ENCODE measurements around the gene DNAJC27.

Gene DNAJC27

DNA sequence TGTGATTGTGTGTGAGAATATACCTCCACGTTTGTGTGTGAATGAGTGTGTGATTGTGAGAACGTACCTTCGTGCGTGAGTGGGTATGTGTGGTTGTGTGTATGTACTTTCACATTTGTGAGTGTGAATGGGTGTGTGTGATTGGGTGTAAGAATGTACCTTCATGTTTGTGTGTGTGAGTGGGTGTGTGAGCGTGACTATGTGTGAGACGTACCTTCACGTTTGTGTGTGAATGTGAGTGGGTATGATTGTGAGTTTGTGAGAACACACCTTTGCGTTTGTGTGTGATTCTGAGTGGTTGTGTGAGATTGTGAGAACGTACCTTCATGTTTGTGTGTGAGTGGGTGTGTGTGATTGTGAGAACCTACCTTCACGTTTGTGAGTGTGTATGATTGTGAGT is 45.9 kb downstream of the DNAJC27 start:
- DNase-seq (ENCODE audit: low read depth) = no peak

DNA sequence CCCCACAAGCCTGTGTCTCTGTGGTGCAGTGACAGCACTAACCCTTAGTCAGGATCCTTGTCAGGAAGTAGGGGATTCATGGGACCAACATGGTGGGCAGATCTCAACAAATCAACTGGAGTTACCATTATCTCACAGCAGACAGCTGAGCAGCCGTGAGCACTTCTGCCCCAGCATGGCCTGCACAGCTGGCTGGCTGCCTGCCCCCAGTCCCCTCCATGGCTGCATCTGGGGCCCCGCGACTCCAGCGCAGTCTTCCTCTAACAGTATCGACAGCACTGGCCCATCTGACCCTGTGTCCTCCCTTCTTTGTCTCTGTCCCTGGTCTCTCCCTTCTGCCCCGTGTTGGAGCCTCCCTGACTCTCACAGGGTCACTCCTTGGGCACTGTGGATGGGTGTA is 47.0 kb downstream of the DNAJC27 start:
- no peak for DNase-seq (ENCODE audit: low read depth)

DNA sequence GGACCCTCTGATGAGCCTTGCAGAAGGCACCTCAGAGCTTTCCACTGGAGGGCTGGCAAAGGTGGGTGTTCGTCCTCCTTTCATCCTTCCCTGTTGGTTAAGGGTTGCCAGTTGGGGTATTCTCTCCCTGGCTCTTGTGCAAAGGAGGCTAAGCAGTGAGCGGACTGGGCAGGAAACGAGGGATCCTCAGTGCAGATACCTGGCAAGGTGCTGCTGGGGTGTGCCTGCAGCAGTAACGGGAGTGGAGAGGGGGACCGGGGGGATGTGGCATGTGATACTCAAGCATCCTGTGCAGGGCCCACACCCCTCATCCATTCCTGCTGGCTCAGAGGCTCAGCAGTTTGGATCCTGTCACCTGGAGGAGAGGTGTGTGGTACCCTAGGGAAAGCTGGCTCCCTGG is 47.5 kb downstream of the DNAJC27 start:
- DNase-seq (ENCODE audit: low read depth) = no peak

DNA sequence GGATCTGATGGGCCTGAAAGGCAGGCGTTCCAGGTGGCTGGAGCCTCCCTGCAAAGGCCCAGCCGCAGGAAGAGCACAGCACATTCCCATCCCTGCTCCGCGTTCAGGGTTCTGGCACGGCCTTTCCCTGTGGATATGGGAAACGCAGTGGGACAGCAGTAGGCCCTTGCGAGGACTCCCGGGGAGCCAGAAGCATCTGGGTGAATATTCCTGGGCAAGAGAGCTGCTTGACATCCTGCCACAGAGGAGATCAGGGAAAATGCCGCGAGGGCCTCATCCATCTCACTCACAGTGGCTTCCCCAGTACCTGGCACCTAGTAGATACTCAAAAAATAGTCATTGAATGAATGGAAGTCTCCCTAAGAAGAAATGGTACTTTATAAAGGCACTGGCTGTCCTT is 48.6 kb downstream of the DNAJC27 start:
- no peak for DNase-seq (ENCODE audit: low read depth)

DNA sequence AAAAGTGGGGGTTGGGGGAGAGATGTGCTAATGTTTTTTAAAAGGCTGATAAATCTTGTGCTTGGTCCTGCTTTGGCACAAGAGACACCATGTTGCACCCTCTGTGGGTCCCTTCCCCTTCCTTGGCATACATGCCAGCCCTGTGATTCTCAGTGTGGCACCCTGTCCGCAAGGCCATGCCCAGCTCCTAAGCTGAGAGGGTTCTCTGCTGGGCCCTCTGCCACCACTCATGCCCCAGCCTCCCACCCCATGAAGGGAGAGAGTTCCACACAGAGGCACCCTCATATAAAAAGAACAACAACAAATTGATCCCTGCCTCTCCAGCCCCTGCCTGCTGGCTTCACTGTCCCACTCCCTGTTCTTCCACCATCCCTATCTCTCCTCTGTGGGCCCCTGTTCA is 49.2 kb downstream of the DNAJC27 start:
- no peak for DNase-seq (ENCODE audit: low read depth)

DNA sequence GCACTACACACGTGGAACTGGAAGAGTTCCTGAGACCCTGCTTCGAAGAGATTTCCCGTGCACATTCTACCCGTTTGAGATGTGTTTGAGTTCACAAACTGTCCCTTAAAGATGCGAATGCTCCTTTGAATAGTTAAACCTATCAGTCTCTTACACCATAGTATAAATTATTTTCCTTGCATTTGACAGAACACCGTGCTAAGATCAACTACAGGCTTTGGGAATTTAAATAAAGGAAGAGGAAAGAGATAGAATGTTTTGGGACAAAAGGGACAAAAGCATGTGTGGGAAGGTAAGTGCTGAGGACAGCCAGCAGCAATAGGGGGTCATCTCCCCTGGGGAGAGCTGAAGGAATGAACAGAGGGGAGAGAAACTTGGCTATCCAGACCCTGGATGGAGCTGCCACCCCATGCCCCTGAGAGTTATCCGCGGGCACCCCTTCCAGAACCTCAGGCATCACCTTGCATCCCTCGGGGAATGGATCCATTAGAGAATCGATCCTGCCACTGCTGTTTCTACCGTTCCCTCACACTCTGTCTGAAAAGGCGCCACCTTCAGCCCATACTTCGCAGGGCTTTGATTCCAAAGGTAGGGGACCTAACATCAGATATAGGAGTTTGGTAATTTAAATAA is 50.8 kb downstream of the DNAJC27 start:
- no peak for DNase-seq (ENCODE audit: low read depth)

DNA sequence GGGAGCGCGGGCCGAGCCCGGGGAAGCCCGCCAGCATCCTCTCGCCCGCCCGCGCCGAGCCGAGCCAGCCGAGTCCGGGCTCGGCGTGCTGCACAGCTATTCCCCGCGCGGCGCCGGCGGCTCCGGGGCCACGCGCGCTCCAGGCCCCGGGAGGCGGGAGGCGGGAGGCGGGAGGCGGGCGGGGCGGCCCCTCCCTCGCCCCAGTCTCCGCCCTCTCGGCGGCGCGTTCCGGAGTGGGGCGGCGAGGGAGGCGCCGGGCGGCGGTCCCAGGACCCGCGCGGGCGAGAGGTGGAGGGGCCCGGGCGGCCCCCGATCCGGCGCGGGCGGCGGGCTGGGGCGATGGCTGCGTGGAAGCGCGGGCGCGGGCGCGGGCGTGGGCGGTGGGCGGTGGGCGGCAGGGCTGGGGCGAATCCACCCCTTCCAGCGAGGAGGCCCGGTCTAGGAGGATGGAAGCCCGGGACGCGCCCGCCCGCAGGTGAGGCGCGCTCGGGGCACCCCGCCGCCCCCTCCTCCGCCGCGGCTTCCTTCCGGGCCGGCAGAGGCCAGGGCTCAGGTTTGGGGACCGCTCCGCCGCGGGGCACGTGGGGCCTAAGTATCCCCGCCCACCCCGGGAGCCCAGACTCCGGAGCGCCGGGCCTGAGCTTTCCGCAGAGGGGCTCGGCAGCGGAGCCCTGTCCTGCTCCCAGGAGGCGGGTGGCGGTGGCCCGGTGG is 51.5 kb downstream of the DNAJC27 start, which contains the start of gene ADCY3:
Gene ADCY3, minus strand, starts transcription at position 140 of the 711 bp plus-strand sequence. CDS start 1,250 bp downstream, outside the sequence.
- DNase-seq (ENCODE audit: low read depth) = peak; percentile 51

DNA sequence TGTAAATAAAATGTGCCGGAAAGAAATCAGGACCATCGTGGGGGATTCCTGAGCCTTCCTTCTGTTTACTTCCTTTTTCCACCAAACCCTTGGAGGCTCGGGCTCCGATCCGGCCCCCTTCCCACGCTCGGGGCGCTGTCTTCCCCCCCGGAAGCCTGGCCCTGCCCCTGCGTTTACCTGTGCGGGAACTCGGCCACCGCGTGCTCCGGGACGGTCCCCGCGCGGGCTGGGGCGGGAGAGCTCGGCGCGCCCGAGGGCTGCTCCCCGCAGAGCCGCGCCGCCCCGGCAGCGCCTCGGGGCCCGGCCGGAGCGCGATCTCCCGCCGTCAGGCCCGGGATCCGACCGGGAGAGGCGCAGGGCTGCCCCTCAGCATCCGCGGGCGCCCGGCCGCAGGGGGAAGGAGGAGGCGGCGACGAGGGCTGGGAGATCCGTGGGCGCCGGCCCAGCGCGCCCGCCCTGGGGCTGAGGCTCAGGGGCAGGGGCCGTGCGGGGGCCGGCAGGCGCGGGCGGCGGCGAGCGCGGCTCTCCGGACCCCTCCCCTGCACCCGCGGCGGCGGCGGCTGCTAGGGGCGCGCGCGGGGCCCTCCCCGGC is 52.2 kb downstream of the DNAJC27 start:
- no peak for DNase-seq (ENCODE audit: low read depth)

DNA sequence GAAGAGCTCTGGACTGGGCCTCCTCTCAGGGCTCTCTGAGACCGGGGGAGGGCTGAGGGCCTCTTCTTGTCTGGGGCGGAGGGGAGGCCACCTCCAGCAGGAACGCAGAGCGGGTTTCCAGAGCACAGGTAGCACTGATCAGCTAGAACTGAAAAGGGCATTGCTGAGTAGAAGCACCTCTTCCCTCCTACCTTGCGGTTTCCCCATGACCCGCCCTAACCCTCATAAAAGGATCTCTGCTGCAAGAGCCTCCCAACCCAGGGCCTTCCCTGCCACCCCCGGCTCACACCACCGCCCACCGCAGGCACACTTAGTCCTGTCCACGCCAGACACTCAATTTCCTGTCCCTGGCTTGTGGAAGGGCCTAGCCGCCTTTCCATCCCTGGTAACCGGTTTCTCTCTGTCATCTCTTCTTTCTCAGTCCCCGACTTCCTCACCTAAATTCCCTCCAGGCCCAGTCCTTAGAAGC is 52.7 kb downstream of the DNAJC27 start:
- DNase-seq (ENCODE audit: low read depth) = peak; percentile 33

DNA sequence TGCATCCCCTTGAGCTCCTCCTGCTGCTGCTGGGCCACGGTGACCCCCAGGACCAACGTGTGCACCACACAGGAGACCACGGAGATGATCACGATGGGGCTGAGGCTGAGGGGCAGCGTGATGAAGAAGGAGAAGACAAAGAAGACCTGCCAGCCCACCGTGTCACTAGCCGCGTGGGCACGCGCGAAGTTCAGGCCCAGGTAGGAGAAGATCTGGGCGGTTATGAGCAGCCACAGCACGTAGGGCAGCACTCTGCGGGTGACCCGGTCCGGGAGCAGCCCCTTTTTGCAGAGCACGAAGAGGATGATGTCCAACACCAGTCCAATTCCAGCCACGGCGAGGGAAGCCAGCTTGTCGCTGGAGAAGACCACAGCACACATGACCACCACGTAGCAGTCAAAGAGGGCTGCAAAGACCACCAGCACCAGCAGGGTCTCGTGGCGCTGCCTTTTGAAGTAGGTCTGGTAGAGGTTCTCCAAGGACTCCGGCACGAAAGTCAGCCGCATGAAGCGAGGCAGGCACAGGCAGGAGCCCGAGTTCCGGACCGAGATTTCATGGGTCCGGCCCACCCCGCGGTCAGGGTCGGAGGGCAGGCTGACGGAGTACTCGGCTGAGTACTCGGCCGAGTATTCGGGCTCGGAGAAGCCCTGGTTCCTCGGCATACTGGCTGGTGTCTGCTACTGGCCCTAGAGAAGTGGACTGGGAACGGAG is 53.3 kb downstream of the DNAJC27 start:
- DNase-seq (ENCODE audit: low read depth) = no peak

DNA sequence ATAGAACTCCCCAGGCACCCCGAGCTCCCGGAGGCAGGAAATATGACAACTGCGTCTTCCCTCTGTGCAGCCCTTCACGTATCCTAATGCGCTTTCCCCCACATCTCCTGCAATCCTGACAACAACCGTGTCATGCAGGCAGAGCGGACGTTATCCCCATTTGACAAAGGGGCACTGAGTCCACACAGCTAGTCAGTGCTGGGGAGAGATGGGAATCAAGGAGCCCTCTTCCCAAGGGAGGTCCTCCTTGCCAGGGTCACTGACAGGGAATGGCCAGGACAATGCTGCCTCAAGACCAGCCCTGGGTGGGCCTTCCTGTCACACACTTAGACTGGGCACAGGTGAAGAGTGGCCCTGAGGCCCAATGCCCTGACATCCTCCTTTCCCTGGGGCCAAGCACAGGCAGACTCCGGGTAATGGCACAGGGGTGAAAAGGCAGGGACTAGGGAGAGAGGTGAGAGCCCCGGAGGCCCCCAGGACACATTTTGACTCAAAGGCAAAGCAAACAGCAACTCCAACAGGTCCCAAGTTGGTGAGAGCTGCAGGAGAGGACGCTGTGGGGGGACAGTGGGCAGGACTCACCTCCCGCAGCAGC is 53.9 kb downstream of the DNAJC27 start:
- DNase-seq (ENCODE audit: low read depth) = no peak

DNA sequence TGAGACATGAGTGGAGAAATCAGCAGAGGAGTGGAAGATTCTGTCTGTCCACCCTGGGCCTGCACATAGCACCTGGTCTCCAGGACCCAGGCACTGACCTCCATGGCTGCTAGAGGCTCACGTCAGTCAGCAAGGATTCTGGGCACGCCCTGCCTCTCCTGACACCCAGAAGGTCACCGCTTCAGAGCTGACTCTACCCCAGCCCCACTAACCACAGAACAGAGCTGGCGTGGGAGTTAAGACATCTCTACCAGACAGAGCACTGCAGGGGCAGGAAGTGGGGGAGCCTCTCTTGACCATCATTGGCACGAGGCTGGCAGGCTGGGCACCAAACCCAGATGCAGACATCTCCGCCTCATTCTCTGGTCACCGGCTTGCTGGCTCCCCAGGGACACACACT is 54.7 kb downstream of the DNAJC27 start:
- DNase-seq (ENCODE audit: low read depth) = no peak

DNA sequence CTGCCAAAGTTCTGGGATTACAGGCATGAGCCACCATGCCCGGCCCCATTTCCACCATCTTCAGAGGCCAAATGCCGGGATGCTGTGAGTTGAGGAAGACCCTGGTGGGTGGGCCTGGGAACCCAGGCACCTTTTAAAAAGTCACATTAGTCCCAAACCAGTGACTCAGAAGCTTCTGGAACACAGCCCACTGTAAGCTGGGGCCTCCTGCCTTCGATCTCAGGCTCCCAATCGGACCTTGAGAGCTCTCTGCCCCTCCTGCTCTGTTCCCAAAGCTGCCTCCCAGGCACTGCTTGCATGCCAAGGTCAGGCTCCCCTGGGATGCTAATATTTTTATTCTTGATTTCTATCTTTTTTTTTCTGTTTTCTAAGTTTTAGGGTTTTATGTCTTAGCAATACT is 56.0 kb downstream of the DNAJC27 start:
- DNase-seq (ENCODE audit: low read depth) = no peak

DNA sequence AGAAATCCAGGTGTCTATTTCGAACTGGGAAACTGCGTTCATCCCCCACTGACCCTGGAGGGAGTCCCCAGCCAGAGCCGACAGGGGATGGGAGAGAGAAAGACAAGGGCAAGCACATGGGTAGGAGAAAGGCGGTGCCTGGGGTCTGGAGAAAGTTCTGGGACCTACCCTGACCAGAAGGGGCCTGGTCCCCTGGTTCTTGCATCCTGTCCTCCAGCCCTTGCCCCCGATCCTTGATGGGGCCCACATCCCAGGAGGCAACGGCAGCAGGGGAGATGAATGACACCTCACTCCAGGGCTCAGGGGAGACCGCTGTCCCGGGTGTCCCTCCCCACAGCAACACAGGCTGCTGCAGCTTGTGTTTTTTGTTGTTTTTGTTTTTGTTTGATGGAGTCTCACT is 56.6 kb downstream of the DNAJC27 start:
- no peak for DNase-seq (ENCODE audit: low read depth)

DNA sequence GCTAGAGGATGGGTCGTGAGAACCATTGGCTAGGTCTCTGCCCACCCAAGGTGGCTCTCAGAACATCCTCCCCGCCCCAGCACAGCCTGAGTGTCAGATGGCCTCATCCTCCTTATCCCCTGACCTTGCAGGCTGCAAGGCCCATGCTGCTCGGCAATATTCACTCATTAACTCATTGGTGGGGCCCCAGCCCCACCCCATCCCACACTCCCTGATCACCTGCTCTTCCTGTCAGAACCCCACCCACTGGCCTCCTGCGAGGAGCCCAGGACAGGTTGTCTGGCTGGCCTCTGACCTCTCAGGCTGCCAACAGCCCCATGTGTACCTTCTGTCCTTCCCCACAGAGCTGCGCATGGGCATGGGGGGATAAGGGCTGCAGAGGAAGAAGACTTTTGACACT is 57.0 kb downstream of the DNAJC27 start:
- DNase-seq (ENCODE audit: low read depth) = no peak

DNA sequence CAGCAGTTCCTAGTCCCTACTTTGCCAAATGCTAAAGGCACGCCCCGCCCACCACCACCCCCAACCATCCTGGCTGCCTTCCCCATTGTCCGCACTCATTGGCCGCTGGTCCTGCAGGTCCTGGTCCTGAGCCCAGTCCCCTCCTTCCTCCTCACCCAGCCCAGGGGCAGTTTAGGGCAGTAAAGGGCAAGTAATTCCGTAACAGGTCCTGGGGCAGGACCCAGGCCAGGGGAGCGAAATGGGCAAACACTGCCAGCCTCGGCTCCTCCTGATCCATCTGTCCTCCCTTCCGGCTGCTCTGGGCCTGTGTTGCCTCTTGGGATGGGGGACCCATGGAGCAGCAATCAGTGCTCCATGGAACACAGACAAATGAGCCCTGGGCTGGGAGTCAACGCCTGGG is 57.8 kb downstream of the DNAJC27 start:
- no peak for DNase-seq (ENCODE audit: low read depth)

DNA sequence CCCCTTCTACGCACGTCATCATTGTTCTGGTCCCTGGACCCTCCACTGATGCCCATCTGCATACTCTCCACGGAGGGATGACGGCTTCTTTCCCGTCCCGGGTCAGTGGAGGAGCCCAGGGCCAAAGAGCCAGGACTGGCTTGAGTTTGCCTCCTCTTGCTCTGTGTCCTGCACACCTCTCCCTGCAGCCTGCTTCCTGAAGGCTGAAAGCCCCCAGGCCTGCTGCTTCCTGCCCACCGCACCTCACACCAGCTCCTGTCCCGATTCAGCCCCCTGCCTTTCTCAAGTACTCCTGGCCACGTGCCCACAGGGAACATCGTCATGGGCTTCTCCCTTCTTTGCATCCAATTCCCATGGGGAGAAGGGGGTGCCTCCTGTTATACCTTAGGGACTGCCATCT is 58.8 kb downstream of the DNAJC27 start:
- no peak for DNase-seq (ENCODE audit: low read depth)

DNA sequence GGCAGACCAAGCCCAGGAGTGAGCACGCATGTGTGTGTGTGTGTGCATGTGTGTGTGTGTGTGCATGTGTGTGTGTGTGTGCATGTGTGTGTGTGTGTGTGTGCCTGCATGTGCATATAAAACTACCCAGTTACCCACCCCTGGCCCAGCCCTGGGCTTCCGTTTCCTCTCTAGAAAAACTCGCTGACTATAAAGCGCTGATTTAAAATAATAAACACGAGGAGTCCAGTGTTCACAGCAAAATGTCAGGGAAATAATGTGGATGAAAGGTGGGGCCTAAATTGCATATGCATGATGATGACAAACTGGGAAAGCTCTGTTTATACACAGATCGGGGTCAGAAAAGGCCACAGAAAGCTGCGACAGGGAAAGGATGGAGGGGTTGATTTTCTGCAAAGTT is 59.2 kb downstream of the DNAJC27 start:
- DNase-seq (ENCODE audit: low read depth) = no peak

DNA sequence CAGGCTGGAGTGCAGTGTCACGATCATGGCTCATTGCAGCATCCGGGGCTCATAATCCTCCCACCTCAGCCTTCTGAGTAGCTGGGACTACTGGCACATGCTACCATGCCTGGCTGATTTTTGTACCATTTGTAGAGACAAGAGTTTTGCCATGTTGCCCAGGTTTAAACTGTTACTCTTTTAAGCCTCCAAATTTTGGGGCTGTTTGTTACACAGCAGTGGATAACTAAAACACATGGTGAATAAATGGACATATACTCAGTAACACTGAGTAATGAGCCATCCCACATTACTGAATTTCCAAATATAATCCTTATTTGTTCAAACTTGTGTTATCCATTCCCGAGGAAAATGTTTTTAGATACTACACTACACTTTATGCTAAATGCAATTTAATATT is 61.5 kb downstream of the DNAJC27 start:
- no peak for DNase-seq (ENCODE audit: low read depth)

DNA sequence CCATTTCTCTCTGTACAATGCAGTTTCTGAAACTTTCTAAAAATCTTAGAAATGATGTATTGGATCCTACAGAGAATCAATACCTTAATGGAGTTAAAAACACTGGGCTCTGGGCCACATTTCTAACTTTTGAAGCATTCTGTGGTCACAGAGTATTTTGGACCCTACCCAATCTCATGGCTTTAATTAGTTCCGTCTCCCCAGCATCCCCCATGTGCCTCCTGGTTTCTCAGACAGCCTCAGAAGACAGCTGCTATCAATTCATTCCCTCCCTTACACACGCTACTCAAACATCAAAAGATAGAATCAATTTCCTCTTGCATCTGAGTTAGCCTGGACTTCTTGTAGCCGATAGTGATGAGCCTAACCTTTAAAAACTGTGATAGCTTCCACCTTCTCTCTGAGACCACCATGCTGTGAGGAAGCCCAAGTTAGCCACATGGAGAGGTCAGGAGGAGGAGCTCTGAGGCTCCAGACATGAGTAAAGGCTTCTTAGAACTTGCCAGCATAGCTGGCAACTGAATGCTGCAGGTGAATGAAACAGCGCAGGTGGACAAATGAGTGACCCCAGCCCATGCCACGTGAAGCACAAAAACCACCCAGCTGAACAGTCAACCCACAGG is 62.1 kb downstream of the DNAJC27 start:
- no peak for DNase-seq (ENCODE audit: low read depth)

DNA sequence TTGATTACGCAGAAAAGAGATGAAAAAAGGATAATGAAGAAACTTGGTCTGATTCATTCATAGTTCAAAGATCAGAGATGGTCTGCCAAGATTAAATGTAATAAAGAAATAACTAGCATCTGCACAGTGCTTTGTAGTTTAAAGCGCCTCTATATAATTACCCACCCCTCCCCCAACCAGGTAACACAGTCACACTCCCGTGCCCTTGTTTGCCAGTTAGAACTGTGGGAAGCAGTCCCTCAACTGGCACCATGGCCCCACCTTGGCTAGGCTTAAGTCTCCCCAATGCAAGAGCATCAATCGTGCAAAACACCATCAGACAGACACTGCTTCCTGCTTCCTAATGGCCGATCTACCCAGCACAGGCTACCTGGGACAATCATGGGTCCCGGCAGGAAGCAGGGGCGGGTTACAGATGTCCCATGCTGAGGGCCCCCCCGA is 63.3 kb downstream of the DNAJC27 start:
- DNase-seq (ENCODE audit: low read depth) = no peak

DNA sequence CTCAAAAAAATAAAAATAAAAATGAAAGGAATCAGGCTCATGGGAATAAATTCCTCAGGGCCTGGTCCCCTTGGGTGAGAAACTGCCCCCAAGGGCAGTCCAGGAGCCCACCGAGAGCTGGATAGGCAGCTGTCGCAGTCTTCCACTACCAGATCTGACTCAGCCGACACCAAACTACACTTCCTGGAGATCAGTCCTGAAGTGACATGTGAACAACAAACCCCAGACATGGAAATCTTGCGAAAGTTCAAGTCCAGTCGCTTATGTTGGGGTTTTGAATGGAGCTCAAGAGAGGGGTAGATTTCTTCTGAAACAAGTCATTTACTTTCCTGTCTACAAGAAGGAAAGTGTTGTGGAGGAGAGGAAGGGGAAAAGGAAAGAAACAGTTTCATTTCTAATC is 64.6 kb downstream of the DNAJC27 start:
- DNase-seq (ENCODE audit: low read depth) = no peak
